SK-N-SH treated with all-trans-retinoic acid at 6 μM for 48 hours (cell line): ENCODE data around the gene NBEA.
A peak's percentile ranks its signal among the peaks of the same experiment; 100 is the strongest.

Source experiments
- ATAC-seq: fragments of 200-7000 bp; cut with Tn5 transposase; 3 replicates; pipeline ENCODE4 v1.9.1; 2020; ENCODE audit warnings: mild to moderate bottlenecking, moderate library complexity
- ARNTL ChIP-seq: fragments of 450-650 bp; formaldehyde crosslinking; IDR thresholded peaks from 2 replicates; pipeline ENCODE4 v1.5.0; 2020; ENCODE audit warnings: low read depth, mild to moderate bottlenecking, moderate library complexity, borderline replicate concordance
- CSDC2 ChIP-seq: fragments of 250-450 bp; sonication (Bioruptor Pico); IDR thresholded peaks from 2 replicates; pipeline ENCODE4 v1.5.0; 2020; ENCODE audit warnings: mild to moderate bottlenecking, moderate library complexity
- ESRRG ChIP-seq: fragments of 250-450 bp; sonication (Bioruptor Pico); IDR thresholded peaks from 2 replicates; pipeline ENCODE4 v1.6.1; 2021; ENCODE audit warnings: mild to moderate bottlenecking
- GLIS3 ChIP-seq: fragments of 250-450 bp; sonication (Bioruptor Pico); IDR thresholded peaks from 2 replicates; pipeline ENCODE4 v1.5.0; 2020; ENCODE audit warnings: mild to moderate bottlenecking, moderate library complexity
- ISL1 ChIP-seq: fragments of 250-450 bp; sonication (Bioruptor Pico); IDR thresholded peaks from 2 replicates; pipeline ENCODE4 v2.1.2; 2022; ENCODE audit warnings: mild to moderate bottlenecking, moderate library complexity
- OSR1 ChIP-seq: fragments of 250-450 bp; sonication (Bioruptor Pico); IDR thresholded peaks from 2 replicates; pipeline ENCODE4 v1.8.0; 2022; ENCODE audit warnings: moderate library complexity, mild to moderate bottlenecking, inconsistent platforms
- PPARA ChIP-seq: fragments of 250-450 bp; sonication (Bioruptor Pico); IDR thresholded peaks from 2 replicates; pipeline ENCODE4 v1.5.0; 2020; ENCODE audit warnings: mild to moderate bottlenecking, borderline replicate concordance
- RARB ChIP-seq: fragments of 250-450 bp; sonication (Bioruptor Pico); IDR thresholded peaks from 2 replicates; pipeline ENCODE4 v1.8.0; 2021; ENCODE audit warnings: mild to moderate bottlenecking, moderate library complexity
- SNAI2 ChIP-seq: fragments of 250-450 bp; sonication (Bioruptor Pico); IDR thresholded peaks from 2 replicates; pipeline ENCODE4 v1.5.0; 2020; ENCODE audit warnings: mild to moderate bottlenecking, moderate library complexity
- TCF4 ChIP-seq: fragments of 250-450 bp; sonication (Bioruptor Pico); IDR thresholded peaks from 2 replicates; pipeline ENCODE4 v1.8.0; 2021; ENCODE audit warnings: mild to moderate bottlenecking, moderate library complexity, borderline replicate concordance
- TOX ChIP-seq: fragments of 250-450 bp; sonication (Bioruptor Pico); IDR thresholded peaks from 2 replicates; pipeline ENCODE4 v1.8.0; 2021; ENCODE audit warnings: mild to moderate bottlenecking, moderate library complexity, borderline replicate concordance
- ZC3H10 ChIP-seq: fragments of 250-450 bp; sonication (Bioruptor Pico); IDR thresholded peaks from 2 replicates; pipeline ENCODE4 v1.5.1; 2021; ENCODE audit warnings: mild to moderate bottlenecking, moderate library complexity
- ZFP3 ChIP-seq: fragments of 250-450 bp; sonication (Bioruptor Pico); IDR thresholded peaks from 2 replicates; pipeline ENCODE4 v1.5.0; 2020; ENCODE audit warnings: mild to moderate bottlenecking, moderate library complexity
- ZFP30 ChIP-seq: fragments of 450-650 bp; formaldehyde crosslinking; IDR thresholded peaks from 2 replicates; pipeline ENCODE4 v1.5.0; 2022; ENCODE audit warnings: mild to moderate bottlenecking, moderate library complexity
- ZNF565 ChIP-seq: fragments of 450-650 bp; formaldehyde crosslinking; conservative IDR thresholded peaks from 2 replicates; pipeline ENCODE4 v1.5.0; 2020; ENCODE audit warnings: low read depth, mild to moderate bottlenecking, moderate library complexity
- ZNF70 ChIP-seq: fragments of 450-650 bp; formaldehyde crosslinking; IDR thresholded peaks from 2 replicates; pipeline ENCODE4 v1.5.0; 2020; ENCODE audit warnings: mild to moderate bottlenecking, moderate library complexity
- ZNF8 ChIP-seq: fragments of 450-650 bp; formaldehyde crosslinking; IDR thresholded peaks from 2 replicates; pipeline ENCODE4 v1.5.0; 2020; ENCODE audit warnings: mild to moderate bottlenecking, moderate library complexity
- TF ChIP-seq, protein P1 (sequence below): fragments of 250-450 bp; sonication (Bioruptor Pico); IDR thresholded peaks from 2 replicates; pipeline ENCODE4 v1.5.1; 2020; ENCODE audit warnings: low read depth, mild to moderate bottlenecking, moderate library complexity
- TF ChIP-seq, protein P2 (sequence below): fragments of 250-450 bp; sonication (Bioruptor Pico); IDR thresholded peaks from 2 replicates; pipeline ENCODE4 v1.5.1; 2021; ENCODE audit warnings: mild to moderate bottlenecking, moderate library complexity
- TF ChIP-seq, protein P3 (sequence below): fragments of 250-450 bp; sonication (Bioruptor Pico); IDR thresholded peaks from 2 replicates; pipeline ENCODE4 v1.5.0; 2020; ENCODE audit warnings: mild to moderate bottlenecking, moderate library complexity
- TF ChIP-seq, protein P4 (sequence below): fragments of 250-450 bp; sonication (Bioruptor Pico); IDR thresholded peaks from 2 replicates; pipeline ENCODE4 v1.8.0; 2021; ENCODE audit warnings: low read depth, mild to moderate bottlenecking, moderate library complexity, borderline replicate concordance

Gene NBEA

DNA sequence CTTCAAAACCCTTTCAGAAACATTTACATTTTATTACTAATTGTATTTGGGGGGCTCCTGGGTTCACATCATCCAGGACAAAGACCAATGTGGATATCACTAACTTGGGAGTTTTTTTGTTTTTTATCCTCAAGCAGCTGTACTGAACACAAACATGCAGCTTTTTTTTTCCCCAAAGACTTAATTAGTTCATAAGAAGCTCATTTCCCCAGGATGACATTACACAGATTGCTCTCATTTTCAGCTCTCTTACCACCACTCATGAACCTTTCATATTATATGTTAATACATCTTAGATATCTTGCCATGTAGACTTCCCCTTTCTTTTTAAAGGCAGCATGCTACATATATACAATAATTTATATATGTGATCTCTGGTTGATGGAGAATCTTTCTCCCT lies 653.1 kb downstream of the NBEA start:
- TF ChIP-seq PPARA (CRISPR knock-in tag), result no peak
- TF ChIP-seq, protein P1, sequence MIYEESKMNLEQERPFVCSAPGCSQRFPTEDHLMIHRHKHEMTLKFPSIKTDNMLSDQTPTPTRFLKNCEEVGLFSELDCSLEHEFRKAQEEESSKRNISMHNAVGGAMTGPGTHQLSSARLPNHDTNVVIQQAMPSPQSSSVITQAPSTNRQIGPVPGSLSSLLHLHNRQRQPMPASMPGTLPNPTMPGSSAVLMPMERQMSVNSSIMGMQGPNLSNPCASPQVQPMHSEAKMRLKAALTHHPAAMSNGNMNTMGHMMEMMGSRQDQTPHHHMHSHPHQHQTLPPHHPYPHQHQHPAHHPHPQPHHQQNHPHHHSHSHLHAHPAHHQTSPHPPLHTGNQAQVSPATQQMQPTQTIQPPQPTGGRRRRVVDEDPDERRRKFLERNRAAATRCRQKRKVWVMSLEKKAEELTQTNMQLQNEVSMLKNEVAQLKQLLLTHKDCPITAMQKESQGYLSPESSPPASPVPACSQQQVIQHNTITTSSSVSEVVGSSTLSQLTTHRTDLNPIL (CRISPR knock-in tag), result no peak
- TF ChIP-seq TCF4 (CRISPR knock-in tag), result no peak
- no peak for TF ChIP-seq ISL1 (CRISPR knock-in tag)
- TF ChIP-seq, protein P2, sequence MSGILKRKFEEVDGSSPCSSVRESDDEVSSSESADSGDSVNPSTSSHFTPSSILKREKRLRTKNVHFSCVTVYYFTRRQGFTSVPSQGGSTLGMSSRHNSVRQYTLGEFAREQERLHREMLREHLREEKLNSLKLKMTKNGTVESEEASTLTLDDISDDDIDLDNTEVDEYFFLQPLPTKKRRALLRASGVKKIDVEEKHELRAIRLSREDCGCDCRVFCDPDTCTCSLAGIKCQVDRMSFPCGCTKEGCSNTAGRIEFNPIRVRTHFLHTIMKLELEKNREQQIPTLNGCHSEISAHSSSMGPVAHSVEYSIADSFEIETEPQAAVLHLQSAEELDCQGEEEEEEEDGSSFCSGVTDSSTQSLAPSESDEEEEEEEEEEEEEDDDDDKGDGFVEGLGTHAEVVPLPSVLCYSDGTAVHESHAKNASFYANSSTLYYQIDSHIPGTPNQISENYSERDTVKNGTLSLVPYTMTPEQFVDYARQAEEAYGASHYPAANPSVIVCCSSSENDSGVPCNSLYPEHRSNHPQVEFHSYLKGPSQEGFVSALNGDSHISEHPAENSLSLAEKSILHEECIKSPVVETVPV (CRISPR knock-in tag), result no peak
- no peak for TF ChIP-seq RARB (CRISPR knock-in tag)
- TF ChIP-seq OSR1, result no peak
- no peak for TF ChIP-seq ESRRG (CRISPR knock-in tag)
- no peak for TF ChIP-seq CSDC2 (CRISPR knock-in tag)
- TF ChIP-seq ZFP3 (CRISPR knock-in tag), result no peak
- TF ChIP-seq ZNF8 (CRISPR knock-in tag), result no peak
- no peak for TF ChIP-seq ZFP30 (CRISPR knock-in tag)
- TF ChIP-seq, protein P3, sequence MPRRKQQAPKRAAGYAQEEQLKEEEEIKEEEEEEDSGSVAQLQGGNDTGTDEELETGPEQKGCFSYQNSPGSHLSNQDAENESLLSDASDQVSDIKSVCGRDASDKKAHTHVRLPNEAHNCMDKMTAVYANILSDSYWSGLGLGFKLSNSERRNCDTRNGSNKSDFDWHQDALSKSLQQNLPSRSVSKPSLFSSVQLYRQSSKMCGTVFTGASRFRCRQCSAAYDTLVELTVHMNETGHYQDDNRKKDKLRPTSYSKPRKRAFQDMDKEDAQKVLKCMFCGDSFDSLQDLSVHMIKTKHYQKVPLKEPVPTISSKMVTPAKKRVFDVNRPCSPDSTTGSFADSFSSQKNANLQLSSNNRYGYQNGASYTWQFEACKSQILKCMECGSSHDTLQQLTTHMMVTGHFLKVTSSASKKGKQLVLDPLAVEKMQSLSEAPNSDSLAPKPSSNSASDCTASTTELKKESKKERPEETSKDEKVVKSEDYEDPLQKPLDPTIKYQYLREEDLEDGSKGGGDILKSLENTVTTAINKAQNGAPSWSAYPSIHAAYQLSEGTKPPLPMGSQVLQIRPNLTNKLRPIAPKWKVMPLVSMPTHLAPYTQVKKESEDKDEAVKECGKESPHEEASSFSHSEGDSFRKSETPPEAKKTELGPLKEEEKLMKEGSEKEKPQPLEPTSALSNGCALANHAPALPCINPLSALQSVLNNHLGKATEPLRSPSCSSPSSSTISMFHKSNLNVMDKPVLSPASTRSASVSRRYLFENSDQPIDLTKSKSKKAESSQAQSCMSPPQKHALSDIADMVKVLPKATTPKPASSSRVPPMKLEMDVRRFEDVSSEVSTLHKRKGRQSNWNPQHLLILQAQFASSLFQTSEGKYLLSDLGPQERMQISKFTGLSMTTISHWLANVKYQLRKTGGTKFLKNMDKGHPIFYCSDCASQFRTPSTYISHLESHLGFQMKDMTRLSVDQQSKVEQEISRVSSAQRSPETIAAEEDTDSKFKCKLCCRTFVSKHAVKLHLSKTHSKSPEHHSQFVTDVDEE (CRISPR knock-in tag), result no peak
- TF ChIP-seq ARNTL, result no peak
- ATAC-seq, result no peak

DNA sequence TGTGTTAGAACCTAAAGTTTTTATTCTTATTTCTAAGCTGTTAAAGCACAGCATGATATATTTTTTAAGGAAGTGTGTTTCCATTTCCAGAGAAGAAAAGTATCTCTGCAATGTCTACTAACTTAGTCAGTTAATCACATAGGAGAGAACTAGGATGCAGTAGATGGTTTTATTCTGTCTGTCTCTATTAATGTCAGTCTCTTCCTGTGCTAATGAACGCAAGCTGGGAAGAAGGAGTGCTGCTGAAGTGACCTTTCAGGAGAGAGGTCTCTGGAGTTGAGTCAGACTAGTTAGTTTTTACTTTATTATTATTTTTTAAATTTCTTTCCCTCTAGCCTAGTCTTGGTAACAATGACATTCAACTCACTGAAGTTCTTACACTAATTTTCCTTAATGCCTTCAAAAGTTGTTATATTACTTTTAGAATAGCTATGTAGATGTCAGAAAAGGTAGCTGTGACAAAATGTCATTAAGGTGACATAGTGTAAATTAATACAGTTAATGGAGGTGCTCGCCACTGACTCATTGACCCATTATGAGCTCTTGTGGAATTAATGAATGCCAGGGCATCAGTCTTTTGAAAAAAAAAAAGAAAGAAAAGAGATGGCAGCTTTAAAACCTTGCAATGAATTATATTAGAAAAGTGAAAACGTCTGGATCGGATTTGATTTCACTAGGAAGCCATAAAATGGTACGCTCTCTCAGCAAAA lies 654.4 kb downstream of the NBEA start:
- ATAC-seq, result peak; percentile 71
- TF ChIP-seq ZC3H10 (CRISPR knock-in tag), result no peak
- TF ChIP-seq ARNTL, result no peak
- no peak for TF ChIP-seq CSDC2 (CRISPR knock-in tag)
- TF ChIP-seq, protein P3 (CRISPR knock-in tag), result no peak
- TF ChIP-seq ZFP3 (CRISPR knock-in tag), result no peak

DNA sequence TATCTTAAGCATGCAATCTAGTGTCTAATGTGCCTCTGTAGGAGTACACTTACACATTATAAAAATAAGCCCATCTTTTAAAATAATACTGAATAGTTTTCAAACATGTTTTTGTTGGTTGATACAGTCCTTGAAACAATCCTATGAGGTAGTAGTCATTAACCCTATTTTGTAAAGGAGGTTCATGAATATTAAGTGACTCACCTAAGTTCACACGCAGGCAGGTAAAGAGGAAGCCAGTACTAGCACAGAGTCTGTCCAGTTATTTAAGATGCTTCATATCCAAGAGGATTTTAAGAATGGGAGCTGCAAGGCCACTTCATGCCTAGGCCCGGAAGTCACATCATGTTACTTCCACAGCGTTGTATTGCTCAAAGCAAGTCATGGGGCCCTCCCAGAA lies 655.4 kb downstream of the NBEA start:
- ATAC-seq, result no peak
- TF ChIP-seq ZNF70 (CRISPR knock-in tag) (no peak), ZFP3 (CRISPR knock-in tag) (no peak), TCF4 (CRISPR knock-in tag) (no peak), ESRRG (CRISPR knock-in tag) (no peak), ZNF565 (CRISPR knock-in tag) (no peak), ZC3H10 (CRISPR knock-in tag) (no peak), RARB (CRISPR knock-in tag) (no peak), GLIS3 (CRISPR knock-in tag) (no peak), CSDC2 (CRISPR knock-in tag) (no peak), TOX (no peak), SNAI2 (CRISPR knock-in tag) (no peak), OSR1 (no peak), ZNF8 (CRISPR knock-in tag) (no peak), ARNTL (no peak)
- TF ChIP-seq, protein P1 (CRISPR knock-in tag), result no peak
- TF ChIP-seq, protein P4, sequence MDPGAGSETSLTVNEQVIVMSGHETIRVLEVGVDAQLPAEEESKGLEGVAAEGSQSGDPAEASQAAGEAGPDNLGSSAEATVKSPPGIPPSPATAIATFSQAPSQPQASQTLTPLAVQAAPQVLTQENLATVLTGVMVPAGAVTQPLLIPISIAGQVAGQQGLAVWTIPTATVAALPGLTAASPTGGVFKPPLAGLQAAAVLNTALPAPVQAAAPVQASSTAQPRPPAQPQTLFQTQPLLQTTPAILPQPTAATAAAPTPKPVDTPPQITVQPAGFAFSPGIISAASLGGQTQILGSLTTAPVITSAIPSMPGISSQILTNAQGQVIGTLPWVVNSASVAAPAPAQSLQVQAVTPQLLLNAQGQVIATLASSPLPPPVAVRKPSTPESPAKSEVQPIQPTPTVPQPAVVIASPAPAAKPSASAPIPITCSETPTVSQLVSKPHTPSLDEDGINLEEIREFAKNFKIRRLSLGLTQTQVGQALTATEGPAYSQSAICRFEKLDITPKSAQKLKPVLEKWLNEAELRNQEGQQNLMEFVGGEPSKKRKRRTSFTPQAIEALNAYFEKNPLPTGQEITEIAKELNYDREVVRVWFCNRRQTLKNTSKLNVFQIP (CRISPR knock-in tag), result no peak
- TF ChIP-seq, all 23 proteins: peak for 0
